ENCODE data around the gene DHX9.
A peak's percentile ranks its signal among the peaks of the same experiment; 100 is the strongest.

The DHX9 gene

DNA sequence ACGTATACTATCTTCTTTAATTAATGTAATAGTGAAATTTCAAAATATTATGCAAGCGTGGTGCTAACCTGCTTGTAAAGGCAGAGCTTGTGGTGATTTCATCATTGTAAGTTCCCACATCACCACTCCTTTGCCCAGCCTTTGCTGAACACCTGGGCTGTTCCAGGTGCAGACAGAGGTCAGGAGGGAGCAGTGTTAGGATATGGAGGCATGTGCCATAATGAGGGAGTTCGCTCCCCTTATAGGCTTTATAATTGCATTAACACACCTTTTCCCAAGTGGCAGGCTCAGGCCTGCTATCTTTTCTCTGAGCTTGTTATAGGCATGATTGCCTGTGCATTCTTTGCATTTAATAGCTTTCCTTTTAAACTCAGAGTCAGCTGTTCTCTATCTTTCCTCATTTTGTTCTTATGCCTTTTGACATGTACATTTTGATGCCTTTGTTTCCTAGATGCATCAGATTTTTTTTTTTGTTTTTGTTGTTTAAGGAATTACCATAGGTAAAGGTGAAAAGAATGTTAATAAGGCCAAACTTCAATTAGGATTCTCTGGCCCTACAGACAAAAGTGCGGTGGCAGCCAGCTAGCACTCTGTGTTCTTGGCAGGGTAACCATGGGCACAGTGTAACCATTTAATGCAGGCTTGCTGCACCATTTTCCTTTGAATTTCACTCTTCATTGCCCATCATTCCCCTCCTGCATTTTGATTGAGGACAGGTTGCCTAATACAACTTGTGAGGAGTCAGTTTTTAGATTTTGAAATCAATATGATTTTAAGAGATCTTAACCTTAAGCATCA is 36.9 kb upstream of the DHX9 start:
- no peak overlapping the region for H3K4me3 ChIP-seq (ENCODE audit: low read depth, low read length)
- TF ChIP-seq, protein P1, sequence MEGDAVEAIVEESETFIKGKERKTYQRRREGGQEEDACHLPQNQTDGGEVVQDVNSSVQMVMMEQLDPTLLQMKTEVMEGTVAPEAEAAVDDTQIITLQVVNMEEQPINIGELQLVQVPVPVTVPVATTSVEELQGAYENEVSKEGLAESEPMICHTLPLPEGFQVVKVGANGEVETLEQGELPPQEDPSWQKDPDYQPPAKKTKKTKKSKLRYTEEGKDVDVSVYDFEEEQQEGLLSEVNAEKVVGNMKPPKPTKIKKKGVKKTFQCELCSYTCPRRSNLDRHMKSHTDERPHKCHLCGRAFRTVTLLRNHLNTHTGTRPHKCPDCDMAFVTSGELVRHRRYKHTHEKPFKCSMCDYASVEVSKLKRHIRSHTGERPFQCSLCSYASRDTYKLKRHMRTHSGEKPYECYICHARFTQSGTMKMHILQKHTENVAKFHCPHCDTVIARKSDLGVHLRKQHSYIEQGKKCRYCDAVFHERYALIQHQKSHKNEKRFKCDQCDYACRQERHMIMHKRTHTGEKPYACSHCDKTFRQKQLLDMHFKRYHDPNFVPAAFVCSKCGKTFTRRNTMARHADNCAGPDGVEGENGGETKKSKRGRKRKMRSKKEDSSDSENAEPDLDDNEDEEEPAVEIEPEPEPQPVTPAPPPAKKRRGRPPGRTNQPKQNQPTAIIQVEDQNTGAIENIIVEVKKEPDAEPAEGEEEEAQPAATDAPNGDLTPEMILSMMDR (IDR thresholded peaks at IDR 0.05; ENCODE audit: low read depth, low read length), result no peak
- no peak for DNase-seq (ENCODE audit: low read depth, low spot score)
- in situ Hi-C loops (cut with HindIII; ENCODE audit: low sequenced_read_pairs), result no loop called here

DNA sequence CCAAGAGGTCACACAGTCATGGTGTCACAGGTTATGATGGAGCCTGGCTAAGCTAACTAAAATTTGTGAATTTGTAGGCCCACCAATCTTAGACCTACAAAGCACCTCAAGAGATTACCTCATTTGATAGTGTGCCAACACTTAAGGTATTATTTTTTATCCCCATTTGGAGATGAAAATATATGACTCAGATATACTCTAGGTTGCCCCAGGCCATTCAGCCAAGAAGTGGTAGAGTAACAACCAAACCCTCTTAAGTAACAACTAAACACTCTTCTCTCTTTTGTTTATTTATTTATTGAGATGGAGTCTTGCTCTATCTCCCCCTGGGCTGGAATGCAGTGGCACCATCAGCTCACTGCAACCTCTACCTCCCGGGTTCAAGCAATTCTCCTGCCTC is 35.3 kb upstream of the DHX9 start:
- TF ChIP-seq, protein P1 (IDR thresholded peaks at IDR 0.05; ENCODE audit: low read depth, low read length), result no peak
- in situ Hi-C loops (cut with HindIII; ENCODE audit: low sequenced_read_pairs), result no loop called here
- no peak overlapping the region for H3K4me3 ChIP-seq (ENCODE audit: low read depth, low read length)
- no peak for DNase-seq (ENCODE audit: low read depth, low spot score)

DNA sequence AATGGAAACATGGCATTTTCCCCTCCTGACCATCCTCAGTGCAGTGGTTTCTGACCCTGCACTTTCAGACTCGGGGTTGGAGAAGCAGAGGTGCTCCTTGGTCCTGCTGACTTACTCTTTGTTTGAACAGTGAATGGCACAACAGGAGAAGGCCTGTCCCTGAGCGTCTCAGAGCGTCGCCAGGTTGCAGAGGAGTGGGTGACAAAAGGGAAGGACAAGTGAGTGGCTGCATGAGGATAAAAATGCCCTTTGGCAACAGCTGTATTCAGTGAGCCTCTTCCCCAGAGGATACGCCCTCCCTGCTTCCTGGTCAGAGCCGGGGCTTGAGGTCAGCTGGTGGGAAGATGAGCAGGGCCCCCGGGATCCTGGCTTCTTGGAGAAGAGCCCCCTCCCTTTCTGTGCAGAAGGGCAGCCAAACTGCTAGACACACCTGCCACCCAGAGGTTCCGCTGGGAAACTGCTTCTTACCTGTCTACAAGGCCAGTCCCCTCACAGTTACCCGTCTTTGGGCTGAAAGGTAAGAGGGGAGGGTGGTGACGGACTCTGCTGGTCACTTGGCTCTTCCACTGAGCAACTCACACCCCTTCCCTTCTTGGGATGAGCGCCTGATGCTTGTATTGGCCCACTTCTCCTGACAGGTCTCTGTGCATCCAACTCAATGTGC is 33.0 kb upstream of the DHX9 start:
- no peak overlapping the region for H3K4me3 ChIP-seq (ENCODE audit: low read depth, low read length)
- TF ChIP-seq, protein P1 (IDR thresholded peaks at IDR 0.05; ENCODE audit: low read depth, low read length), result no peak
- no peak for DNase-seq (ENCODE audit: low read depth, low spot score)
- in situ Hi-C loops (cut with HindIII; ENCODE audit: low sequenced_read_pairs), result no loop called here

DNA sequence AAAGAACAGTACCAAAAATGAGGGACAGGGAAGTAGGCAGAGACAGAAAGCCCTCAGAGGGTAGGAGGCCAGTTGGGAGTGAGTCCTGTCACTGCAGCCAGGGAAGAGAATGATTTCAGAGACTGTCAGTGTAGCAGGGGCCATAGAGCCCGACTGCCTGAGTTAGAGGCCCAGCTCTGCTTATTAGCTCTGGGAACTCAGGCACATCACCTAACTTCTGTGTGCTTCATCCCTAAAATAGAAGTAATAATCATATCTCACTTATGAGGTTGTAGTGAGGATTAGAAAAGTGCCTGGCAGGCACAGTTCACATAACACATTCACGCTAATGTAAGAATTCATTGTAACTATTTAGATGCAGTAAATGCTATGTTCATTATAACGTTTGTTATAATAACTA is 31.2 kb upstream of the DHX9 start:
- DNase-seq (ENCODE audit: low read depth, low spot score), result no peak
- in situ Hi-C loops (cut with HindIII; ENCODE audit: low sequenced_read_pairs), result no loop called here
- TF ChIP-seq, protein P1 (IDR thresholded peaks at IDR 0.05; ENCODE audit: low read depth, low read length), result no peak
- no peak overlapping the region for H3K4me3 ChIP-seq (ENCODE audit: low read depth, low read length)

DNA sequence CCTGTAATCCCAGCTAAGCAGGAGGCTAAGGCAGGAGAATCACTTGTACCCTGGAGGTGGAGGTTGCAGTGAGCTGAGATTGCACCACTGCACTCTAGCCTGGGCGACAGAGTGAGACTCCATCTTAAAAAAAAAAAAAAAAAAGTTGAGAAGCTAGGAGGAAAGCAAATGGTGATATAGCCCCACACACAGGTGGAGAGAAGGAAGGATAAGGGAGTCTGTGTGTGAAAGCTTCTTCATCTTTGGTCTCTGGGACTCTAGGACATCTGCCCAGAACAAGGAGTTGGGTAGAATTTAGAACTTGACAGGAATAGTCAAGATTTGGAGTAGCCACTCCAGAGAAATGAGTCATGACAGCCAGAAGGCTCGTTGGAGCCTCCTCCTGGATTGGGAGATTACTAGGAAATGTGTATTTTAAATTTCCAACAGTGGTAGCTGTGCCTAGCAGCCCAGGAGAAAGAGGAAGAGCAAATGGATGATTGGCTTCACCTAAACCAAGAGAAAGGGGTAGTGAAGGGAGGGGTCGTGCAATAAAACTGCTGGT is 29.7 kb upstream of the DHX9 start:
- TF ChIP-seq, protein P1 (IDR thresholded peaks at IDR 0.05; ENCODE audit: low read depth, low read length), result no peak
- no peak for DNase-seq (ENCODE audit: low read depth, low spot score)
- in situ Hi-C loops (cut with HindIII; ENCODE audit: low sequenced_read_pairs), result no loop called here
- no peak overlapping the region for H3K4me3 ChIP-seq (ENCODE audit: low read depth, low read length)

DNA sequence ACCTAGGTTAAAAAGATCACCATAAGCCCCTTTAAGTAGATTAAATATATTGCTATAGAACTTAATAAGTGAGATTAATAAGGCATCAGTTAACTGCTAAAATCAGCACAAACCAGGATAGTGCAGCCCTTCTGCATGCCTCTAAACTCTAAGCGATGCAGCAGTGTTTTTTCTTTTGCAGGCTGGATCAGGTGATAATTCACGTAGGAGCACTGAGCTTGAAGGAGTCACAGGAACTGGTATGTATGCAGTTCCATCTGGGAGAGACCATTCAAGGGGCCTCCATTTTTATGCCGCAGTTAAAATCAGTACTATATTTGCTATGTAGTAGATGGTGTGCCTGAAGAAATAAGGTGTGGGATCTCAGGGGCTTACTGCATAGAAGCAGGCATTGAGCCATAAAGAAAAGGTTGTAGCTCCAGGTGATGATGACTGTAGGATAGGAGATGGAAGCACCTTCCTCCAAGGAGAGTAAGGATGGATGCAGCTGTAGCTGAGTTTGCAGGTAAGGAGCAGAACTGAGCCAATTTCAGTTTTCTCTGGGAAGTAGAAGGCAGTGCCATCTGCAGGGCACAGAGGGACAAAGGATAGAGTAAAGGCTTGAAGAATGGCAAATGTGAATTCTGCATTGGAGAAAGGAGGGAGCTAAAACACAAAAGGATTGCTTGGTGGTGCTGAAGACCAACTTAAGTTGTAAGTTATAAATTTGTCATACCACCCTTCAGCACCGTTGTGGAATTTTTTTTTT is 27.0 kb upstream of the DHX9 start:
- in situ Hi-C loops (cut with HindIII; ENCODE audit: low sequenced_read_pairs), result no loop called here
- no peak for DNase-seq (ENCODE audit: low read depth, low spot score)
- H3K4me3 ChIP-seq (ENCODE audit: low read depth, low read length), result no peak overlapping the region
- TF ChIP-seq, protein P1 (IDR thresholded peaks at IDR 0.05; ENCODE audit: low read depth, low read length), result peak; percentile 10

All from astrocyte of the spinal cord (primary cell).